Astrocyte of the cerebellum (primary cell): ENCODE results near the gene OR51I2.

Experiments used
- DNase-seq: peaks from one replicate; pipeline ENCODE4 v3.0.0-alpha.2; 2011; ENCODE audit warnings: low read depth
- H3K4me3 ChIP-seq: 2 replicates; pipeline ENCODE4 v1.5.1; 2011; ENCODE audit warnings: mild to moderate bottlenecking, low read depth, low read length, moderate library complexity
- CTCF ChIP-seq: IDR thresholded peaks from 2 replicates; pipeline ENCODE4 v1.5.1; 2012; ENCODE audit warnings: low read length, low read depth, moderate library complexity, mild to moderate bottlenecking; ENCODE audit errors: missing control alignments
- in situ Hi-C: cut with HindIII; loops from 2 replicates; pipeline ENCODE4 v1.10.0; 2017; ENCODE audit warnings: low sequenced_read_pairs

Gene OR51I2

GRCh38 chr11:5443835-5444393, 5.2 kb upstream of the OR51I2 start:
- no peak for DNase-seq
- in situ Hi-C loops = no loop called here
- no peak overlapping the region for H3K4me3 ChIP-seq
- TF ChIP-seq CTCF = no peak

GRCh38 chr11:5449432-5449831, 309 bp downstream of the OR51I2 start:
- no peak for TF ChIP-seq CTCF
- DNase-seq = no peak
- in situ Hi-C loops = no loop called here
- no peak overlapping the region for H3K4me3 ChIP-seq

DNA sequence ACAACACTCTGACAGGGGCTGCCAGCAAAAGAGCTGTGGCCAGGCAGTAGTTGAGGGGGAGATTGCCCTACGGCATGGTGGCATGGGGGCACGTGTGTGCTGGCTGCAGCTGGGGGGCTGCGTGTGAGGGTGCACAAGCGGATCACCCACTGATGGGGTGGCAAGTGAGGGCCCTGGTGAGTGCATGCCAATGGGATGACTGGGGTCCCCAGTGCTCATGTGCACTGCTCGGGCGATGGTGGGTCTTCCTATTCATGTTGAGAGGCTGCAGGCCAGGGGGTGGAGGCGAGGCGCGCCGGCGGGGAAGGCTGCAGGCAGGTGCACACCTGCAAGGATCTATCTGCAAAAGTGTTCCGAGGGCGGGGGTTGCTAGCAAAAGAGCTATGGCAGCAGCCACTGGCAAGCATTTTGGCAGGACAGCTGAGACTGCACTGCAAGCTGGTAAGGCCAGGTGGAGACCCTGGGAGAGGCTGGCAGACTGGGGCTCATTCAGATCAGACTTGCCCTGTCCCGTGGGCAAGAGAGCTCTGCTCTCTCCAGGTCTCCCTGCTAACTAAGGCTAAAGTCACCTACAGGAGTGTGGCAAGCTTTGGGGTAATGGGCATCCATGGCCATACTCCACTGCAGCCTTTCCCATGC, 12.0 kb downstream of the OR51I2 start:
- in situ Hi-C loops = no loop called here
- TF ChIP-seq CTCF = no peak
- DNase-seq = no peak
- H3K4me3 ChIP-seq = no peak overlapping the region

GRCh38 chr11:5467527-5467926, 18.4 kb downstream of the OR51I2 start:
- no peak for TF ChIP-seq CTCF
- no peak for DNase-seq
- no peak overlapping the region for H3K4me3 ChIP-seq
- in situ Hi-C loops = no loop called here

DNA sequence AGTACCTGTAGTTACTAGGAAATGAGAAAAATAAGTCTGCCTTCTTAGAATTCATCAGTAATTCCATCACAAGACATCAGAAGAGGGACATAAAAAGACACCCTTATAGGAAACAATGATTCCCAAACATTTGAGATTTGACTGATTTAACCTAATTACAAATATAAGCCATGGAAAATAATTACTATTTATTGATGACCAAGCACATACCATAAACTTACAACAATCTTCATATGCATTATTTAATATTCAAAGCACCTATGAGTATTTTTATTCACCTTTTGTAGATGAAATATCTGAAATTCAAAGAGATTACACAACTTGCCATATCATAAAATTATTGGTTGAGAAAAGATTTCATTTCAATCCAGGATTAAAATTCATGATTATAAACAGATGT, 24.8 kb downstream of the OR51I2 start:
- H3K4me3 ChIP-seq = no peak overlapping the region
- no peak for DNase-seq
- in situ Hi-C loops = no loop called here
- TF ChIP-seq CTCF = no peak

GRCh38 chr11:5476186-5476819, 27.2 kb downstream of the OR51I2 start:
- H3K4me3 ChIP-seq = no peak overlapping the region
- in situ Hi-C loops = no loop called here
- peak; percentile 83 for TF ChIP-seq CTCF
- peak; percentile 23 for DNase-seq
